Kidney tubule cell (primary cell): Measurements from ENCODE around the gene SEC63.
"Not testable (repeated sequence)": the region's sequence is repeated elsewhere in the genome, so short reads cannot be mapped to it uniquely, and the experiment has no call there.

Source experiments
- DNase-seq: peaks from one replicate; pipeline ENCODE4 v3.0.0-alpha.2; 2018; ENCODE audit warnings: low spot score

SEC63 gene

DNA sequence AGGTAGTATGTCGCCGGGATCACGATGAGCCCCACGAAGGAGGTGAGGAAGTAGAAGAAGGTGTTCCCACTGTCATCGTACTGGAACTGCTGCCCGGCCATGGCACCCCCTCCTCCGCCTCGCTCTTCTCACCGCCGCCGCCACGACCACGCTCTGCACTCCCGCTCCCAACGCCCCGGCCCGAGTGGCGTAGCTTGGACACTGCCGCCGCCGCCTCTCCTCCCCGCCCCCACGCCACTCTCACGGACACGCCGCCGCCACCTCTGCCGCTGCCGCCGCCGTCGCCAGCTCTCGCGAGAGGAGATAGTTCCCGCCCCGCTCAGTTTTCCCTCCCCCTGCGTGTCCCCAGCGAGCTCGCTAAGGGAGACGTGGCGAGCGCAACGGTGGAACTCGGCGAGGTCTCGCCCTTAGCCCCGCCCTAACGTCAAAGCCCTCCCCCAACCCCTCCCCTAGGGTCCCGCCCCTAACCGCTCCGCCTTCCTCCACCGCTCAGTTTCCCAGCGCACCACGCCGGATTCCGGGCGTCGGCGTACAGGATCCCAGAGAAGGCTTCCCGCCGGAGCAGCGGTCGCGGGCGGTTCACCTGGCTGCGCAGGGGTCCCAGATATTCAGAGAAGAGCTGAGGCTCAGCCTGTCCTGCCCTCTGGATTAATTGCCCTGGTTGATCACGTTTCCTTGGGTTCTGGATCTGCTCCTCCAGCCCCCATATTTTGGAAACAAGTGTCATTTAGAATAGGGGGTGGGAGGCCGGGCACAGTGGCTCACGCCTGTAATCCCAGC is at the start of gene SEC63:
SEC63 (minus strand) TSS at position 300 of the 780 bp plus-strand sequence; CDS start at position 101, 199 bp downstream.
- peak; percentile 97 for DNase-seq

- no peak for DNase-seq
These were observed 48.0 kb upstream of the SEC63 start for GRCh38 chr6:108005961-108006360.

DNA sequence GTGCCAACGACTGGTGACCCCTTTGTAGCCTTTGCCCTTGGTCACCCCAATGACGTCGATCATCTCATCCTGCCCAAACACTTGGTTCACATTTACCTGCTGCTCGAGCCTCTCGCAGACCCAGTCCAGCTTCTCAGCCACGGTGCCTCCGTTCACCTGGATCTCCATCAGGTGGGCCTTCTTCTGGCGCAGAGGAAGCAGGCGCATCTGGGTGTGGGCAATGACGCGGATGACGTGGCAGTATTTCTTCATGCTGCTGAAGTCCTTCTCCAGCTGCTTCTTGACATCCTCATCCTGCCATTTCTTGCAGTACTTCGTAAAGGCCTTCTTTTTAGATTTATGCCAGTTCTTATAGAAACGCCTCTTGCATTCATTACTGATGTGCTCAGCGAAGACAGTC is 46.9 kb upstream of the SEC63 start:
- DNase-seq = no peak

GRCh38 chr6:108002365-108003221 is 44.6 kb upstream of the SEC63 start:
- peak; percentile 81 for DNase-seq

- DNase-seq = no peak
These were observed 43.8 kb upstream of the SEC63 start for GRCh38 chr6:108001696-108002231.

DNA sequence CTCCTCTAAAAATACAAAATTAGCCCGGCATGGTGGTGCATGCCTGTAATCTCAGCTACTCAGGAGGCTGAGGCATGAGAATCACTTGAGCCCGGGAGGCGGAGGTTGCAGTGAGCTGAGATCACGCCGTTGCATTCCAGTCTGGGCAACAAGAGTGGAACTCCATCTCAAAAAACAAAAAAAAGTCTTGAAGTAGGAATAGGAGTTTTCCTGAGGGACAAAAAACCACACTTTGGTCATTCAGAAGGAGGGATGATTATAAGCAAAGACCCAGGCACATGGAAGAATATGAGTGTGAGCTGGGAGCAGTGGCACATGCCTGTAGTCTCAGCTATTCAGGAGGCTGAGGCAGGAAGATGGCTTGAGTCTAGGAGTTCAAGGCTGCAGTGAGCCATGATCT is 42.3 kb upstream of the SEC63 start:
- DNase-seq = not testable (repeated sequence)

- no peak for DNase-seq
These were observed 41.3 kb upstream of the SEC63 start for GRCh38 chr6:107999341-107999740.

- no peak for DNase-seq
These were observed 34.0 kb upstream of the SEC63 start for GRCh38 chr6:107991772-107992550.

DNA sequence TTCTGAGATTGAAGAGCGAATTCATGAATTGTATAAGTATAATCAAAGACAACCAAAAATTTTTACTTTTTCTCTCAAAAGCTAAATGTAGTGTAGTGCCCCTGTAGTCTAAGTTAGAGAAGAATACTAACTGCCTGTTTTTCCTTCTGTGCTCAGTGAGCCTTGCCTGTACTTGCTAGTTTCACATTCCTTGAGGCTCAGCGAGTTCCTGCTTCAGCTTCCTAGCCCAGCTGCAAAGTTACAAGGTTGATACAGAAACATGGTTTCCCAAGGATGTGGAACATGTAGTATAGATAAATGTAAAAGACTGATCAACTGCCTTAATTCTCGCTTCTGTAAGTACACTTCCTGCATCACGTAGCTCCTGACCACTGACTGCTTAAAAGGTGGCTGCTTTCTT is 33.1 kb upstream of the SEC63 start:
- peak; percentile 39 for DNase-seq

- not testable (repeated sequence) for DNase-seq
These were observed 32.6 kb upstream of the SEC63 start for GRCh38 chr6:107990587-107990986.

GRCh38 chr6:107989166-107990094 is 31.4 kb upstream of the SEC63 start:
- no peak for DNase-seq

DNA sequence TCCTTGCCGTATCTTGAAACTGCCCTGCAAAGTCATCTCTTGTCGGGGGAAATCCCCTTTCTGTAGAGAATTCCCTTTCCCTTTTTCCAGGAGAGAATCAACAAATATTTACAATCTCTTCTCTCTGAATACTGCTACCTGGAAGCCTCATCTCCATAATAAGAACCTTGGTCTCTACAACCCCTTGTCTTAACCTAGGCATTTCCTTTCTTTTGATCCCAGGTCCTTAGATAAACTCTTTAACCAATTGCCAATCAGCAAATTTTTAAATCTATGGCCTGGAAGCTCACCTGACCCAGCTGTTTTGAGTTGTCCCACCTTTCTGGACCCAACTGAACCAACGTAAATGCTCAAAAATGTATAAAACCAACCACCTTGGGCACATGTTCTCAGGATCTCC is 30.6 kb upstream of the SEC63 start:
- no peak for DNase-seq

DNA sequence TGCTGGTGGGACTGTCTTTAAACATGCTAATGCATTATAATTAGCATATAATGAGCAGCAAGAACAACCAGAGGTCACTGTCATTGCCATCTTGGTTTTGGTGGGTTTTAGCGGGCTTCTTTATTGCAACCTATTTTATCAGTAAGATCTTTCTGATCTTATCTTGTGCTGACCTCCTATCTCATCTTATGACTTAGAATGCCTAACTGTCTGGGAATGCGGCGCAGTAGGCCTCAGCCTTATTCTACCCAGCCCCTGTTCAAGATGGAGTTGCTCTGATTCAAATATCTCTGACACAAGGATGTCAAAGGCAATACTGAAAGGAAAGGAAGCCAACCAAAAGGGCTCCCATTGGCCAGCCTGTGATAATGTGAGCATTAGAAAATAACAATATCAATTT is 29.8 kb upstream of the SEC63 start:
- DNase-seq = no peak

- DNase-seq = no peak
These were observed 27.7 kb upstream of the SEC63 start for GRCh38 chr6:107985701-107986100.

DNA sequence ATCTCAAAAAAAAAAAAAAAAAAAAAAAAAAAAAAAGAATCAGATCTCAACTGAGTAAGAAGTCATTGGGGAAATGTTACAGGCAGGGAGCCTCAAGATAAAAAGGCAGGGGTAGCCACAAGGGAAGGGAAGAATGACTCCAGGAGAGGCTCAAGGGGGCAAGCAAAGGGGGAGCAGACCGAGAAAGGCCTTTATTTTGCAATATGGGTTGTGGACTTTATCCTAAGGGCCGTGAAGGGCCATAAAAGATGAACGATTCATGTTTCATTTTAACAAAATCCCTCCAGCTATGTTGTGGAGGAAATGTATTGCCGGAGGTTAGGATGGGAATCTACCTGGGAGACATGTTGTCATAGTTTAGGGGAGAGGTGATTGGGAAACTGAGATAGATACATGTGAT is 25.8 kb upstream of the SEC63 start:
- DNase-seq = no peak

DNA sequence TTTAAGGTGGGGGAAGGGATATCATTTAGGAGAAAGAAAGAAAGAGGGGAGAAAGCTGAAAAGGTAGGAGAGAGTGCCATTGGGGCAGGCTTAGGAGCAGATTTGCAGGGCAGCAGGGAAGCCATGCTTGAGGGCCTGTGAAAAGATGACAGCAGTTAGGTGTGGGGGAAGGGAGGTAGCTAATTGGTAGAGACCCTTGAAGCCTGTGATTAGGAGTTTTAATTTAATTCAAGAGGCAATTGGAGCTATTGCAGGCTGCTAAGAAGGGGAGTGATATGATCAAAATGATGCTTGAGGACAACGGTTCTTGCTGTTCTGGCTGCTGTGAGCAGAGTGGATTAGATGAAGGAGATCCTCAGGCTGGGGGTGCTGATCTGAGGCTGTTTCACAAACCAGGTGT is 24.5 kb upstream of the SEC63 start:
- DNase-seq = no peak

GRCh38 chr6:107981695-107982094 is 23.7 kb upstream of the SEC63 start:
- no peak for DNase-seq

GRCh38 chr6:107977283-107977682 is 19.3 kb upstream of the SEC63 start:
- DNase-seq = peak; percentile 39

- no peak for DNase-seq
These were observed 18.3 kb upstream of the SEC63 start for GRCh38 chr6:107976155-107976783.

GRCh38 chr6:107973594-107973993 is 15.6 kb upstream of the SEC63 start:
- no peak for DNase-seq
